Left ventricle myocardium superior (tissue), 1 donor: ENCODE data around the gene FAM114A1. TPM values are rescaled to one million over a fixed set of nuclear protein-coding genes. Genes with fewer than 3 reads are reported as not detected.
"Not testable (repeated sequence)": the region's sequence is repeated elsewhere in the genome, so short reads cannot be mapped to it uniquely, and the experiment has no call there.

Experiments used
- ATAC-seq: fragments of 200-7000 bp; cut with Tn5 transposase; one replicate; pipeline ENCODE4 v1.9.1; 2020; ENCODE audit warnings: mild to moderate bottlenecking, moderate library complexity
- DNase-seq: peaks from one replicate; pipeline ENCODE4 v3.0.0-alpha.2; 2020
- intact Hi-C: fragments of 100-400 bp; cut with micrococcal nuclease; formaldehyde crosslinking; loops from one replicate; pipeline ENCODE4 v1.11.0; 2022
- microRNA-seq: library from miRNA; unstranded; fragments of <30 nt; microRNA quantifications from one replicate; pipeline ENCODE4 v1.2.0, GENCODE V29; 2020; ENCODE audit warnings: borderline number of aligned reads
- total RNA-seq: library from RNA; stranded (reverse); fragmentation: NEBNext Ultra II Directional; extraction: Animal tissue kit (Norgen Biotek cat#: 25700); gene quantifications from one replicate; pipeline ENCODE4 v1.2.1, GENCODE V29; 2021
- donor health status: DM: no; HTN: yes; CAD: no; lungs with severe emphysema.

Gene FAM114A1
- total RNA-seq, 1 donor from 2014 or later, result 14.8 TPM

DNA sequence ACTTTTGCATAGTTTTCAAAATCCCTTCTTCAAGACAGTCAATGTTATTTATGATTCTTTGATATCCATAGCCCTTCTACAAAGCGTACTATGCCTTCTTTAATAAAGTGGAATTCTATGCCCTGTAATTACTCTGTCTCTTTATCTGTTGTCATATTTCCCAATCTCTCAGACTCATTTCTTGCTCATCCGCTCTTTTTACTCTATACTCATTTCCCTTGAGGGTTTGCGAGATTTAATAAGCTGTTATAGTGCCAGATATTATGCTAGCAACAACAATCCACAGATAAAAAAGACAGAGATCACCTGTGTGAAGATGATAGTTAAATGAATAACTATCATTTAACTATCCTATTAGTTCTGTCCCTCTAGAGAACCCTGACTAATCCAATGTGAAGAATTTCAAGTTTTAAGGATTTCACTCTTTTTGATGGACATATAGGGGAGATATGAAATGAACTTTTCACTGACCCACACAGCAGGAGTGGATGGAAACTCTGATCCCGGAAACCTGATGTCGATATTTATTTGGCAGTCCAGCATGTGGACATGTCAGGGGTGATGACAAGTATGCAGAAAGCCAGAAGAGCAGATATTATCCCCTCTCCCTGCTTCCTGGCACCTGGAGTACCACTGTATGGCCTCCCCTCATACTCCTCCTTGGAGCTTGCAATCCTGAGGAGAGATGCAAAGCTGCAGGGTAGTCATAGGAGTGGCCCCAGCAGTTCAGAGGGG is 114.9 kb downstream of the FAM114A1 start:
- ATAC-seq, result no peak
- intact Hi-C loops, result no loop called here
- DNase-seq, result no peak

DNA sequence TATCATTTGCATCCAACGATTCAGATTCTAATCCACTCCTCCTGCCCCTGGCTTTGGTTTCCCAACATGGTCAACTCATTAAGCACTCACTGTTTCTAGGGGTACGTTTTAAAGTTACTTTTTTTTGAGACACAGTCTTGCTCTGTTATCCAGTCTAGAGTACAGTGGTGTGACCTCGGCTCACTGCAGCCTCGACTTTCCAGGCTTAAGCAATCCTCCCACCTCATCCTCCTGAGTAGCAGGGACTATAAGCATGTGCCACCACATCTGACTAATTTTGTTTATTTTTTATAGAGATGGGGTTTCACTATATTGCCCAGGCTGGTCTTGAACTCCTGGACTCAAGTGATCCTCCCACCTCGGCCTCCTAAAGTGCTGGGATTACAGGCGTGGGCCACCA is 115.7 kb downstream of the FAM114A1 start:
- ATAC-seq (no peak), DNase-seq (no peak)
- intact Hi-C loops, result no loop called here

DNA sequence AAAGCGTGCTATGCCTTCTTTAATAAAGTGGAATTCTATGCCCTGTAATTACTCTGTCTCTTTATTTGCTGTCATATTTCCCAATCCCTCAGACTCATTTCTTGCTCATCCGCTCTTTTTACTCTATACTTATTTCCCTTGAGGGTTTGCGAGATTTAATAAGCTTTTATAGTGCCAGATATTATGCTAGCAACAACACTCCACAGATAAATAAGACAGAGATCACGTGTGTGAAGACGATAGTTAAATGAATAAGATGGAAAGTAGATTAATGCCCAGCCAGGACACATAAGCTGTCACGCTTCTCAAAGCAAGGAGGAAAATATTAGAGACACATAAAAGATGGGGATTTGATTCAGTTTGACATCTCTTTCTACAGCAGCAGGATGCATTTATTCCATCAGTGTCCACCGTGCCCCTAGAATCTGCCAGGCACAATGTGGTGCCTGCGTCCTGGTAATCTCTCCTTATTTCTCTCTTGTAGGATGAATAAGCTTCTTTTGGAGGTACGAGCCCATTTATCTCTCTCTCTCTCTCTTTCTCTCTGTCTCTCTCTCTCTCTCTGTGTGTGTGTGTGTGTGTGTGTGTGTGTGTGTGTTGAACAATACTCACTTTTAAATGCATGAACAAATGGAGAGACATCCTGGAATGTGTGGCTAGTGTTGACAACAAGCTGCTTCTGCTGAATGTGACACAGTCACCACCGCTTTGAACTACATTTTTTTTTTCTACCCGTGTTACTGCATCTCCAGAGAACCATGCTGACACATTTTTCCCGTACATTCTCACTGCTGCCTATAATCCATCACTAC is 116.4 kb downstream of the FAM114A1 start:
- intact Hi-C loops, result no loop called here
- DNase-seq (no peak), ATAC-seq (no peak)

DNA sequence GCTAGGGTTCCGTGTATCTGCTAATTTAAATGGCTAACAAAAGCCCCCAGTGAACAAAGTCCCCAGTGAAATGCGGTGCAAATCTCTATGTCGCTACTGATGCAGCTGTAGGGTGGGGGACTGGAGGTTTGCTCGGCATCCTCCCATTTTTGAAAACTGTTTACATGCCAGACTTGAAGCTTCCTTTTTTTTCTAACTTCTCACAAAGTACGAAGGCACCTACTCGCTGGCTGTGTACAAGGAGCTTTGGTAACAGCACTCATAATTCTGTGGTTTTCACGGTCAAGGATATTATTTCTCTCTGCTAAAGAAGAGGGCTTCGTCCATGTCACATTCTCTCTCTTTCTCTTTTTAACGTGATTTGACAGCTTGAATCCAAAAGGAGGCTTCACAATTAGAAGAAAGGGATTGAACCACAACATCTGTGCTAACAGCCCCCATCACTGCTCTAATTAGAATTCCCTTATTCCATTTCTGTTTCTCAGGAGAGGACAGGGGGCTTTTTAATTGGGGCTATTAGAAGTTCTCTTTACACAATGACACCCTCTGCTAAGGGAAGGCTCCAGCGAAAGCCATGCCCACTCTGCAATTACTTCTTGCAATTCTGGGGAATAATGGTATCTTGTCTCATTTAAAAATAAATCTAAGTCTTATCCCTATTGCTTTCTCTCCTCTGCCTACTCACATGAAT is 117.9 kb downstream of the FAM114A1 start:
- ATAC-seq (no peak), DNase-seq (no peak)
- intact Hi-C loops, result no loop called here

DNA sequence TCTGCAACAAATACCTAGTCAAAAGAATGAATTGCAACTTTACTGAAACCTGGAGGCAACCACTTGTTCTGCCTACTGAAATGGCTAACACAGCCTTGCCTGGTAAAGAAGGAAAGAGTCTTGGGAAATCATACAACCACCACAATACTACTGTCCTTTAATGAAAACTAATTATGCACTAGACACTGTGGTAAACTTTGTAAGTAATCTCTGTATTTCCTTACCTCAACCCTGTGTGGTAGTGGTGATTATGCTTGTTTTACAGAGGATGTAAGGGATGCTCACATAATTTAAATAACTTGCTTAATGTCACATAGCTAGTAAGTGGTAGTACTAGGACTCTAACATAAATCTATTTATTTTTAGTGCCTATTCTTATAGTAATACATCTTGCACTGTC is 119.9 kb downstream of the FAM114A1 start:
- no peak for DNase-seq
- intact Hi-C loops, result no loop called here
- ATAC-seq, result no peak

DNA sequence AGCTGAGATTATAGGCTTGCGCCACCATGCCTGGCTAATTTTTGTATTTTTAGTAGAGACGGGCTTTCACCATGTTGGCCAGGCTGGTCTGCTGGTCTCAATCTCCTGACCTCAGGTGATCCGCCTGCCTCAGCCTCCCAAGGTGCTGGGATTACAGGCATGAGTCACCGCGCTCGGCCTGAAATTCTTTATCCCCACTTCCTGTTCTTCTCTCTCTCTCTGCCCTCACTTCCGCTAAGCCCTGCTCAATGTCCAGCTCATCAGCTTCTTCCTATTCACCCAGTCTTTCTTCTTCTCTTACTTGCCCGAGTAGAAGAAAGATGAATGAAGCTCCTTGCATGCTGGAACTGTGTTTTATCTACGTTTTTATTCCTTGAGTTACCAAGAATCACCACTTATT is 120.7 kb downstream of the FAM114A1 start:
- intact Hi-C loops, ATAC-seq, DNase-seq: not testable (repeated sequence)

DNA sequence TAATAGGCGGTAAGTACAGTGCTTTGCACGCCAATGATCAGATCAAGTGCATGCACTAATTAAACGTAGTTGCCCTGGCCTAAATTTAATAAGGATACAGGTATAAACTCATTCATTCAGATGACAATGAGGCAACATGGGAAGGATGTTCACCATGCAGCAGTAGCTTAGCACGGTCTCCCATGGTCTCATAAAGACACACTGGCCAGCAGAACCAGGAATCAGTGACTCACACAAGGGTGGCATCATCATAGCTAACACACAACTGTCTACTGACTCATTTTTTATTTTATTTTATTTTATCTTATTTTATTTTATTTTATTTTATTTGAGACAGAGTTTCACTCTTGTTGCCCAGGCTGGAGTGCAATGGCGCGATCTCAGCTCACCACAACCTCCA is 121.9 kb downstream of the FAM114A1 start:
- ATAC-seq (no peak), DNase-seq (no peak)
- intact Hi-C loops, result no loop called here

DNA sequence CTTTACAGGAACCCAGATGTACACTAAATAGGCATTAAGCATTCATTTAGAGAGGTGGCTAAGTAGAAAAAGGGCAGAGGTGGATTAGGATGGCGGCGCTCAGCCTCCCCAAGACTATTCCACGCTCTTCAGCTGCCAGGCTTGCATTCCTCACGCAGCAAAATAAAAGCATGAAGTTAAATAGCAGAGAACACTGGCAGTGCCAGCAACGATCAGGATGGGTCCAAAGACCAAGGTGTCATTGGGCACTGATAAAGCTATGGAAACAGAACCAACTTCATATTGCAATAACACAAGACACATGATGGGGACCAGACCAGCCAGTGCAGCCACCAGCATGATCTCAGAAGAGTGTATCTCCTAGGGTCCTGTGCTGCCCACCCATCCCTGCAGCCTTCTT is 122.6 kb downstream of the FAM114A1 start:
- ATAC-seq, result no peak
- no peak for DNase-seq
- intact Hi-C loops, result no loop called here

DNA sequence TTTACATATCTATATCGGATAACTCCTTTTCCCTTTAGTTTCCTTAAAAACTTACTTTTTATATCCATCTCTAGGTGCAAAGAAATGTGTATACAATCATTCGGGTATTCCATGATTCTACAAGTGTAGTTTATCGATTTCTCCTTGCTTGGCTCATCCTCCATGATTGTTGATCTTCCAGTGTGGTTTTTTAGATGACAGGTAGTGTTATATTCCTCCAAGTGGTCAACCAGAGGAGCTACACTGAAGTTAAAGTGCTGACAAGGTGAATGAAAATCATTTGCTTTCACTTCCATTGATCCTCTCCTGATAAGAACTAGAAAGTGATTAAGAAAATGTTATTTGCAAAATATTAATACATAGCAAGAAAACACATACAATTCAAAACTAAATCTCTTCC is 126.1 kb downstream of the FAM114A1 start:
- DNase-seq (no peak), ATAC-seq (no peak)
- intact Hi-C loops, result no loop called here

DNA sequence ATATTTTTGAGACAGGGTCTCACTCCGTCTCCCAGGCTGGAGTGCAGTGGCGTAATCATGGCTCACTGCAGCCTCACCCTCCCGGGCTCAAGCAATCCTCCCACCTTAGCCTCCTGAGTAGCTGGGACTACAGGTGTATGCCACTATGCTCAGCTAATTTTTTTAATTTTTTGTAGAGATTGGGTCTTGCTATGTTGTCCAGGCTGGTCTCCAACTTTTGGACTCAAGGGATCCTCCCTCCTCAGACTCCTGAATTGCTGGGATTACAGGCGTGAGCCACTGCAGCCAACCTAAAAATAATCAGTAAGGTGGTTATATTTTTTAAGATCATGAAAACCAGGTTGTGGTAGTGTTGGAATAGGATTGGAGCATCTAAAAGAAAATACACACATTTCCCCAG is 126.5 kb downstream of the FAM114A1 start:
- intact Hi-C loops, result no loop called here
- DNase-seq (no peak), ATAC-seq (no peak)

Small RNA genes within 50 kb of the gene (microRNA-seq; reads per million reads assigned to microRNA genes)
- 147 reads per million, percentile 46 among the genes with 10 or more reads in this experiment for gene MIR574

Other genes with a start within 250 kb of the FAM114A1 start
- 17.7 TPM for gene KLF3, start 203.6 kb upstream of the FAM114A1 start, total RNA-seq
- gene TLR10, start 84.8 kb upstream of the FAM114A1 start, total RNA-seq, result not detected
- gene TLR1, start 63.0 kb upstream of the FAM114A1 start, total RNA-seq, result 5.0 TPM
- gene TLR6, start 11.0 kb upstream of the FAM114A1 start, total RNA-seq, result 1.5 TPM
- gene TMEM156, start 164.6 kb downstream of the FAM114A1 start, total RNA-seq, result not detected
- gene KLHL5, start 194.4 kb downstream of the FAM114A1 start, total RNA-seq, result 13.5 TPM